Gastroesophageal sphincter (tissue), 4 donors: ENCODE results near the gene ALOXE3. TPM values are rescaled to one million over a fixed set of nuclear protein-coding genes. Genes with fewer than 3 reads are reported as not detected.

Experiments used
- ATAC-seq: fragments of 150-250 bp; one replicate; pipeline ENCODE4 v1.9.1; 2016; ENCODE audit warnings: mild to moderate bottlenecking, moderate library complexity
- H3K27ac ChIP-seq, 4 donors: fragments of 200-600 bp; sonication (generic) in 3 of 4; 1 replicate in 3 of 4; 2 replicates in 1 of 4; pipeline ENCODE4 v1.5.1; 2016 to 2019
- H3K27me3 ChIP-seq: fragments of 200-600 bp; sonication (generic); one replicate; pipeline ENCODE4 v1.5.1; 2019
- H3K36me3 ChIP-seq, 2 donors: fragments of 200-600 bp; sonication (generic); one replicate each; pipeline ENCODE4 v1.5.1; 2019; ENCODE audit warnings: control low read depth in 1 of 2
- H3K4me1 ChIP-seq, 3 donors: fragments of 200-600 bp; sonication (generic); 1 replicate in 2 of 3; 2 replicates in 1 of 3; pipeline ENCODE4 v1.5.1; 2016 to 2019; ENCODE audit warnings: control low read depth in 2 of 3
- H3K4me3 ChIP-seq, 2 donors: fragments of 200-600 bp; sonication (generic); one replicate each; pipeline ENCODE4 v1.5.1; 2019; ENCODE audit warnings: mild to moderate bottlenecking in 1 of 2, moderate library complexity in 1 of 2
- H3K9me3 ChIP-seq, 3 donors: fragments of 200-600 bp; sonication (generic); one replicate each; pipeline ENCODE4 v1.5.1; 2017 to 2019; ENCODE audit warnings: control low read depth in 2 of 3
- CTCF ChIP-seq, 4 experiments: fragments of 200-600 bp in 2 of 4; fragments of 450-650 bp in 2 of 4; sonication (generic) in 1 of 4; IDR thresholded peaks; one replicate each; pipeline ENCODE4 v1.5.1; 2017 to 2019; ENCODE audit warnings: antibody characterized with exemption in 4 of 4, mild to moderate bottlenecking in 2 of 4, moderate library complexity in 2 of 4
- EP300 ChIP-seq: sonication (generic); formaldehyde crosslinking; IDR thresholded peaks from one replicate; pipeline ENCODE4 v1.6.1; 2017; ENCODE audit warnings: antibody characterized with exemption, mild to moderate bottlenecking
- POLR2A ChIP-seq, 2 donors: fragments of 450-650 bp; IDR thresholded peaks; one replicate each; pipeline ENCODE4 v1.6.1; 2017; ENCODE audit warnings: antibody characterized with exemption in 2 of 2, mild to moderate bottlenecking in 2 of 2, moderate library complexity in 1 of 2
- POLR2AphosphoS5 ChIP-seq: sonication (generic); formaldehyde crosslinking; IDR thresholded peaks from one replicate; pipeline ENCODE4 v1.6.1; 2017; ENCODE audit warnings: antibody characterized with exemption
- WGBS, 2 donors: methylation state at CpG; one replicate each; pipeline ENCODE4 v1.1.5; 2018; ENCODE audit warnings: low coverage in 1 of 2; 5-methylcytosine and 5-hydroxymethylcytosine counted together
- total RNA-seq, 4 donors: library from RNA; depleted of rRNA; stranded (reverse); fragments of >200 nt; gene quantifications; one replicate each; pipeline ENCODE4 v1.1.0, GENCODE V29; 2016

The ALOXE3 gene
- total RNA-seq, 4 donors from 2014 or later, result 0.37 TPM; not detected in 3

- Histone ChIP-seq H3K36me3 (peaks cover 12 to 83% of the 10 kb centered on the region in 2 donors), H3K4me1 (peaks cover 0 to 86% (median 24%) of the 10 kb centered on the region in 3 donors), H3K4me3 (no peak overlapping the region), H3K27ac (peak overlapping the region; percentile 4 to 100 (median 99)), H3K9me3 (no peaks in the 10 kb centered on the region), H3K27me3 (no peaks in the 10 kb centered on the region)
- ATAC-seq, result no peak
- 90 to 93% methylated on average over 2 to 5 of the region's 13 CpGs for WGBS, 2 donors
- TF ChIP-seq EP300 (no peak), POLR2A (IDR thresholded peaks at IDR 0.05) (no peak), CTCF (IDR thresholded peaks at IDR 0.05) (no peak)
These were observed 29.6 kb upstream of the ALOXE3 start for GRCh38 chr17:8147805-8148404.

GRCh38 chr17:8147141-8147804 is 29.0 kb upstream of the ALOXE3 start:
- 60 to 83% methylated on average over 1 to 7 of the region's 26 CpGs for WGBS, 2 donors
- ATAC-seq, result no peak

DNA sequence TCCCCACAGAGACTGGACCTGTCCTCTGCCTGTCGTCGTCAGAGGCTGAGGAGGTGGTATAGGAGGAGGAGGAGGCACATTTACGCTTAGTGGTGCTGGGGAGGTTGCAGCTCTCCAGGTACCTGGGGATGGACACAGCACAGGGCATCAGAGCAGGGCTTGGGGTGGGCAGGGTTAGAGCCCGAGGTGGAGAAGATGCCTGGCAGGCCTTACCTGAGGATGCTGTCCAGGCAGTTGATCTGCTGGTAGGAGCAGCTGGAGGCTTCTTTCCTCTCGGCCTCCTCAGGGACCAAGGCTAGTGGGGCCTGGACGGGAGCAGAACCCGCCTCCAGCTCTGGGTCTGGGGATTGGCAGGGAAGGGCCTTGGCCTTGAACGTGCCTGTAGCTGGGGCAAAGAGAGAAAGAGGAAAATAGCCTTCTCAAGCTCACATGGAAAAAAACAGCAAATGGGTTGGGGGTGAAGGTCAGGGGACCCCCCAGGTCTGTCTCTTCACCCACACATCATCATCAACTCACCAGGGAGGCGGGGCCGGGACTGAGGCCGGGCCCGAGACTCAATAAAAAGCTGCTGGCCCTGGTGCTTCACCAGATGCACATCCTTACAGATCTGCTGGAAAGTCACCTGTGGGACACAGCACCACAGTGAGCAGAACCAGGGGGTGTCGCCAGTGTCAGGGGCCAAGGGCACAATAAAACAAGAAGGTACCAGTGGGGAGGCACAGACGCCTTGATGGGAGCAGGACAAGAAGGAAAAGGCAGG is 28.2 kb upstream of the ALOXE3 start:
- 78 to 81% methylated on average over 5 to 6 of the region's 14 CpGs for WGBS, 2 donors
- Histone ChIP-seq H3K9me3 (no peaks in the 10 kb centered on the region), H3K27ac (peak overlapping the region; percentile 4 to 100 (median 99)), H3K27me3 (no peaks in the 10 kb centered on the region), H3K4me1 (peaks cover 0 to 94% (median 20%) of the 10 kb centered on the region in 3 donors), H3K4me3 (no peak overlapping the region), H3K36me3 (peaks cover 15 to 93% of the 10 kb centered on the region in 2 donors)
- TF ChIP-seq EP300 (no peak), POLR2AphosphoS5 (no peak), CTCF (IDR thresholded peaks at IDR 0.05) (no peak), POLR2A (IDR thresholded peaks at IDR 0.05) (no peak)
- ATAC-seq, result no peak

More at GRCh38 chr17:8147141-8147804, 29.0 kb upstream of the ALOXE3 start:
- Histone ChIP-seq H3K9me3 (no peaks in the 10 kb centered on the region), H3K27me3 (no peaks in the 10 kb centered on the region), H3K36me3 (peaks cover 15 to 86% of the 10 kb centered on the region in 2 donors), H3K4me3 (no peak overlapping the region), H3K27ac (peak overlapping the region; percentile 4 to 100 (median 99)), H3K4me1 (peaks cover 0 to 87% (median 20%) of the 10 kb centered on the region in 3 donors)
- TF ChIP-seq CTCF (IDR thresholded peaks at IDR 0.05), result no peak
- TF ChIP-seq POLR2AphosphoS5, result no peak
- no peak for TF ChIP-seq EP300
- no peak for TF ChIP-seq POLR2A (IDR thresholded peaks at IDR 0.05)

DNA sequence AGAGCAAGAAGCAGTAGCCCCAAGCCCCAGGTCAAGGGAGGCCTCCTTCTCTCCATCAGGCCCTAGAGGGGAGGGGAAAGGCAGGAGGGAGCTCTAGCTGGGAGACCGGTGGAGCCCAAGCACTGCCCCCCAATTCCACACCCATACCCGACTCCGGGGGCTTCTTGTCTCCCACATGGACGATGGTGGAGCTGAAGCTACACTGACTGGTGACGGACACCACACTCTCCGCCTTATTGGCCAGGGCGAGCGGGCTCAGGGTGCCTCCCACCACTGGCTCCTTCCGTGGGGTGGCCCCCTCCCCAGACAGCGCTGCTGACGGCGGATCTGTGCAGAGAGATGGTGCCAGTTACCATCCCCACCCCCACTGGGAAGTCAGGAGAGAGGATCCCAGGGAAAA is 27.5 kb upstream of the ALOXE3 start:
- 100% methylated on average over 1 of the region's 12 CpGs; no CpG with 5 or more reads in 1 of the 2 donors for WGBS, 2 donors
- H3K4me1 ChIP-seq, result peaks cover 0 to 99% (median 20%) of the 10 kb centered on the region in 3 donors

More for the DNA sequence above, 27.5 kb upstream of the ALOXE3 start:
- H3K9me3 ChIP-seq, result no peaks in the 10 kb centered on the region
- peak overlapping the region; percentile 4 to 100 (median 99) for H3K27ac ChIP-seq
- H3K27me3 ChIP-seq, result no peaks in the 10 kb centered on the region
- no peak overlapping the region for H3K4me3 ChIP-seq
- no peak for ATAC-seq
- no peak for TF ChIP-seq EP300
- no peak for TF ChIP-seq POLR2A (IDR thresholded peaks at IDR 0.05)
- TF ChIP-seq CTCF (IDR thresholded peaks at IDR 0.05), result no peak
- no peak for TF ChIP-seq POLR2AphosphoS5
- H3K36me3 ChIP-seq, result peaks cover 15 to 100% of the 10 kb centered on the region in 2 donors
